Astrocyte (in vitro differentiated cells and primary cell): ENCODE results near the gene NSF. TPM values are rescaled to one million over a fixed set of nuclear protein-coding genes. Genes with fewer than 3 reads are reported as not detected.

Experiments
- DNase-seq: peaks from one replicate; pipeline ENCODE4 v3.0.0-alpha.2; 2010; ENCODE audit warnings: low read depth
- FAIRE-seq: peaks from 2 replicates; lab custom pipeline; 2011; peaks lifted over from hg19 to GRCh38; lab: Jason Lieb, UNC
- H2AFZ ChIP-seq: 2 replicates; pipeline ENCODE4 v1.6.0; 2012; ENCODE audit warnings: low read depth, low read length, inconsistent platforms
- H3K27ac ChIP-seq: 2 replicates; pipeline ENCODE4 v1.5.1; 2011; ENCODE audit warnings: low read depth, low read length, inconsistent platforms
- H3K27me3 ChIP-seq: 2 replicates; pipeline ENCODE4 v1.6.0; 2011; ENCODE audit warnings: low read length, inconsistent platforms; ENCODE audit not compliant: insufficient read depth
- H3K36me3 ChIP-seq: 2 replicates; pipeline ENCODE4 v1.5.1; 2011; ENCODE audit warnings: low read length, inconsistent platforms; ENCODE audit not compliant: insufficient read depth
- H3K4me1 ChIP-seq: 2 replicates; pipeline ENCODE4 v1.5.1; 2011; ENCODE audit warnings: low read length, inconsistent platforms; ENCODE audit not compliant: insufficient read depth
- H3K4me2 ChIP-seq: 2 replicates; pipeline ENCODE4 v1.6.0; 2012; ENCODE audit warnings: low read length, inconsistent platforms
- H3K4me3 ChIP-seq: 2 replicates; pipeline ENCODE4 v1.5.1; 2011; ENCODE audit warnings: low read depth, mild to moderate bottlenecking, low read length, inconsistent platforms; ENCODE audit not compliant: insufficient read depth
- H3K79me2 ChIP-seq: 2 replicates; pipeline ENCODE4 v1.6.0; 2012; ENCODE audit warnings: mild to moderate bottlenecking, low read length, inconsistent platforms; ENCODE audit not compliant: insufficient read depth
- H3K9ac ChIP-seq: 2 replicates; pipeline ENCODE4 v1.6.0; 2012; ENCODE audit warnings: mild to moderate bottlenecking, low read length, inconsistent platforms
- H3K9me3 ChIP-seq: 2 replicates; pipeline ENCODE4 v1.5.1; 2012; ENCODE audit warnings: low read depth, mild to moderate bottlenecking, low read length, inconsistent platforms; ENCODE audit not compliant: insufficient read depth
- H4K20me1 ChIP-seq: 2 replicates; pipeline ENCODE4 v1.6.0; 2012; ENCODE audit warnings: low read length, inconsistent platforms; ENCODE audit not compliant: insufficient read depth
- H3K27ac Mint-ChIP-seq: one replicate; pipeline ENCODE4 v1.8.0; 2021; ENCODE audit warnings: mild to moderate bottlenecking, mixed read lengths; ENCODE audit not compliant: unreplicated experiment
- H3K27me3 Mint-ChIP-seq: one replicate; pipeline ENCODE4 v1.8.0; 2021; ENCODE audit warnings: low read depth, mixed read lengths; ENCODE audit not compliant: unreplicated experiment
- H3K36me3 Mint-ChIP-seq: one replicate; pipeline ENCODE4 v1.8.0; 2021; ENCODE audit warnings: low read depth, mixed read lengths; ENCODE audit not compliant: unreplicated experiment
- H3K4me1 Mint-ChIP-seq: one replicate; pipeline ENCODE4 v1.8.0; 2021; ENCODE audit warnings: low read depth, mixed read lengths; ENCODE audit not compliant: unreplicated experiment
- H3K4me3 Mint-ChIP-seq: one replicate; pipeline ENCODE4 v1.8.0; 2021; ENCODE audit warnings: mild to moderate bottlenecking, moderate library complexity, mixed read lengths; ENCODE audit not compliant: unreplicated experiment
- H3K9me3 Mint-ChIP-seq: one replicate; pipeline ENCODE4 v1.8.0; 2021; ENCODE audit warnings: mild to moderate bottlenecking, mixed read lengths; ENCODE audit not compliant: unreplicated experiment
- CTCF ChIP-seq: IDR thresholded peaks from 2 replicates; pipeline ENCODE4 v1.5.1; 2011; ENCODE audit warnings: low read depth, mild to moderate bottlenecking, inconsistent platforms, low read length, moderate library complexity; ENCODE audit not compliant: insufficient read depth
- EZH2 ChIP-seq: IDR thresholded peaks from 2 replicates; pipeline ENCODE4 v1.6.1; 2012; ENCODE audit warnings: mild to moderate bottlenecking, low read length, inconsistent platforms; ENCODE audit not compliant: insufficient read depth
- total RNA-seq: library from RNA; stranded (reverse); gene quantifications from 2 replicates; pipeline ENCODE4 v1.2.1, GENCODE V29; 2021

Gene NSF
- total RNA-seq, 1 donor from 2014 or later, result 83.4 TPM

- Histone ChIP-seq H3K27ac (no peak overlapping the region), H4K20me1 (no peaks in the 10 kb centered on the region), H2AFZ (no peak overlapping the region), H3K9me3 (no peaks in the 10 kb centered on the region), H3K4me1 (peaks cover 21% of the 10 kb centered on the region), H3K27me3 (no peaks in the 10 kb centered on the region), H3K4me2 (no peak overlapping the region), H3K9ac (no peak overlapping the region), H3K4me3 (no peak overlapping the region), H3K79me2 (no peaks in the 10 kb centered on the region), H3K36me3 (no peaks in the 10 kb centered on the region)
- H3K27ac Mint-ChIP-seq, result no peak overlapping the region
- H3K36me3 Mint-ChIP-seq, result peaks cover 5% of the 10 kb centered on the region
- H3K27me3 Mint-ChIP-seq, result no peaks in the 10 kb centered on the region
- FAIRE-seq, result no peak
- TF ChIP-seq CTCF (no peak), EZH2 (no peak)
- peak; percentile 32 for DNase-seq
- no peaks in the 10 kb centered on the region for H3K9me3 Mint-ChIP-seq
- H3K4me1 Mint-ChIP-seq, result peaks cover 21% of the 10 kb centered on the region
- H3K4me3 Mint-ChIP-seq, result no peak overlapping the region
Observed at GRCh38 chr17:46738544-46738943, 148.1 kb downstream of the NSF start.

- no peaks in the 10 kb centered on the region for H3K79me2 ChIP-seq
- no peaks in the 10 kb centered on the region for H3K9me3 Mint-ChIP-seq
- H3K4me1 Mint-ChIP-seq, result peaks cover 25% of the 10 kb centered on the region
- H2AFZ ChIP-seq, result no peak overlapping the region
- no peaks in the 10 kb centered on the region for H4K20me1 ChIP-seq
- H3K36me3 ChIP-seq, result no peaks in the 10 kb centered on the region
- DNase-seq, result no peak
- H3K27ac Mint-ChIP-seq, result no peak overlapping the region
- no peaks in the 10 kb centered on the region for H3K27me3 ChIP-seq
- H3K4me3 ChIP-seq, result no peak overlapping the region
- H3K27ac ChIP-seq, result no peak overlapping the region
- TF ChIP-seq EZH2 (no peak), CTCF (no peak)
- no peak overlapping the region for H3K4me3 Mint-ChIP-seq
- no peaks in the 10 kb centered on the region for H3K27me3 Mint-ChIP-seq
- H3K9ac ChIP-seq, result no peak overlapping the region
- H3K4me2 ChIP-seq, result no peak overlapping the region
- H3K4me1 ChIP-seq, result peaks cover 14% of the 10 kb centered on the region
- no peaks in the 10 kb centered on the region for H3K9me3 ChIP-seq
- FAIRE-seq, result no peak
- H3K36me3 Mint-ChIP-seq, result peaks cover 5% of the 10 kb centered on the region
Observed at GRCh38 chr17:46739982-46740381, 149.5 kb downstream of the NSF start.

- peaks cover 25% of the 10 kb centered on the region for H3K4me1 Mint-ChIP-seq
Observed at GRCh38 chr17:46741122-46741730, 150.8 kb downstream of the NSF start.

More at GRCh38 chr17:46741122-46741730, 150.8 kb downstream of the NSF start:
- no peak overlapping the region for H3K4me3 ChIP-seq
- H3K9me3 ChIP-seq, result no peaks in the 10 kb centered on the region
- no peak overlapping the region for H3K4me2 ChIP-seq
- no peak for TF ChIP-seq EZH2
- TF ChIP-seq CTCF, result no peak
- H3K4me1 ChIP-seq, result peaks cover 14% of the 10 kb centered on the region
- Mint-ChIP-seq H3K36me3 (peaks cover 5% of the 10 kb centered on the region), H3K27ac (no peak overlapping the region), H3K9me3 (no peaks in the 10 kb centered on the region), H3K27me3 (no peaks in the 10 kb centered on the region), H3K4me3 (no peak overlapping the region)
- no peaks in the 10 kb centered on the region for H3K27me3 ChIP-seq
- H3K36me3 ChIP-seq, result no peaks in the 10 kb centered on the region
- no peaks in the 10 kb centered on the region for H4K20me1 ChIP-seq
- H3K27ac ChIP-seq, result no peak overlapping the region
- DNase-seq, result no peak
- no peak for FAIRE-seq
- no peak overlapping the region for H2AFZ ChIP-seq
- no peaks in the 10 kb centered on the region for H3K79me2 ChIP-seq
- no peak overlapping the region for H3K9ac ChIP-seq
